ENCODE measurements around the gene CBX2.
"Not testable (repeated sequence)": the region's sequence is repeated elsewhere in the genome, so short reads cannot be mapped to it uniquely, and the experiment has no call there.

Gene CBX2

DNA sequence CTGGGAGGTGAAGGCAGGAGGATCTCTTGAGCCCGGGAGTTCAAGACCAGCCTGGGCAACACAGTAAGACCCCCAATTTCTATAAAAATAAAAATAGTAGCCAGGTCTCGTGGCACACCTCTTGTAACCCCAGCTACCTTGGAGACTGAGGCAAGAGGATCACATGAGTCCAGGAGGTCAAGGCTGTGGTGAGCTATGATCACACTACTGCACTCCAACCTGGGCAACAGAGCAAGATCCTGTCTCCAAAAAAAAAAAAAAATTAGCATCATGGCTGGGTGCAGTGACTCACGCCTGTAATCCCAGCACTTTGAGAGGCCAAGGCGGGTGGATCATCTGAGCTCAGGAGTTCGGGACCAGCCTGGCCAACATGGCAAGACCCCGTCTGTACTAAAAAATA, 6.7 kb upstream of the CBX2 start:
- H3K4me1 ChIP-seq (ENCODE audit: low read depth, poor library complexity, severe bottlenecking): no peaks in the 10 kb centered on the region
- H2AFZ ChIP-seq (ENCODE audit: low read depth): no peak overlapping the region
- H3K27me3 ChIP-seq (ENCODE audit: insufficient read depth, low read depth): peaks cover 97% of the 10 kb centered on the region
- H3K9ac ChIP-seq: no peak overlapping the region
- TF ChIP-seq, protein P1, sequence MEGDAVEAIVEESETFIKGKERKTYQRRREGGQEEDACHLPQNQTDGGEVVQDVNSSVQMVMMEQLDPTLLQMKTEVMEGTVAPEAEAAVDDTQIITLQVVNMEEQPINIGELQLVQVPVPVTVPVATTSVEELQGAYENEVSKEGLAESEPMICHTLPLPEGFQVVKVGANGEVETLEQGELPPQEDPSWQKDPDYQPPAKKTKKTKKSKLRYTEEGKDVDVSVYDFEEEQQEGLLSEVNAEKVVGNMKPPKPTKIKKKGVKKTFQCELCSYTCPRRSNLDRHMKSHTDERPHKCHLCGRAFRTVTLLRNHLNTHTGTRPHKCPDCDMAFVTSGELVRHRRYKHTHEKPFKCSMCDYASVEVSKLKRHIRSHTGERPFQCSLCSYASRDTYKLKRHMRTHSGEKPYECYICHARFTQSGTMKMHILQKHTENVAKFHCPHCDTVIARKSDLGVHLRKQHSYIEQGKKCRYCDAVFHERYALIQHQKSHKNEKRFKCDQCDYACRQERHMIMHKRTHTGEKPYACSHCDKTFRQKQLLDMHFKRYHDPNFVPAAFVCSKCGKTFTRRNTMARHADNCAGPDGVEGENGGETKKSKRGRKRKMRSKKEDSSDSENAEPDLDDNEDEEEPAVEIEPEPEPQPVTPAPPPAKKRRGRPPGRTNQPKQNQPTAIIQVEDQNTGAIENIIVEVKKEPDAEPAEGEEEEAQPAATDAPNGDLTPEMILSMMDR (conservative IDR thresholded peaks at IDR 0.05; ENCODE audit: low read depth, low read length): no peak
- H4K20me1 ChIP-seq (ENCODE audit: insufficient read depth): no peaks in the 10 kb centered on the region
- H3K27ac ChIP-seq: no peak overlapping the region
- H3K36me3 ChIP-seq (ENCODE audit: insufficient read depth): no peaks in the 10 kb centered on the region
- H3K4me3 ChIP-seq (IDR thresholded peaks at IDR 0.05; ENCODE audit: insufficient read depth, low read depth, low read length): no peak overlapping the region
- no peak overlapping the region for H3K4me2 ChIP-seq
- H3K79me2 ChIP-seq (ENCODE audit: insufficient read depth, low read depth): no peaks in the 10 kb centered on the region

GRCh38 chr17:79772726-79773125, 5.2 kb upstream of the CBX2 start:
- H3K9ac ChIP-seq; H3K4me1 ChIP-seq (ENCODE audit: low read depth, poor library complexity, severe bottlenecking): not testable (repeated sequence)

DNA sequence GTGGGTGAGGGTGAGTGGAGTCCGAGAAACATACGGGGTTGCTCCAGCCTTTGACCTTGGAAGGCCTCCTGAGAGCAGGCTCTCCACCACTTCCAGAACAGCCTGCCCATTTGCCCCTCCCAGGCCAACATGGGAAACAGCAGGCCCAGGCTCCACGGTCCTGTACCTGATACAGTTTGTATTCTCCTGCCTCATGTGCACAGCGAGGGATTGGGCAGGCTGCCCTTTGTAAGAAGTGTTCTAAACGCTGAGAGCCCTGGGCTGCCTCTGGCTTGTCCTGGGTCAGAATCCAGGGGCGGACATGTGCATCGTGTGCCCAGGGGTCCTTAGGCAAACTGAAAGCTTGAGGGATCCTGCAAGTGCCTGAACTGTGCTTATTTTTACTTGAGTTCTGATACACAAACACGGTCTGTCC, 3.4 kb upstream of the CBX2 start:
- peaks cover 15% of the 10 kb centered on the region for H3K4me1 ChIP-seq (ENCODE audit: low read depth, poor library complexity, severe bottlenecking)
- H2AFZ ChIP-seq (ENCODE audit: low read depth): no peak overlapping the region
- TF ChIP-seq, protein P1 (conservative IDR thresholded peaks at IDR 0.05; ENCODE audit: low read depth, low read length): no peak
- H3K36me3 ChIP-seq (ENCODE audit: insufficient read depth): no peaks in the 10 kb centered on the region
- no peak overlapping the region for H3K27ac ChIP-seq
- H3K9ac ChIP-seq: no peak overlapping the region
- 0 out of 2 replicates have a peak, but pooled peaks cover 5% of the 10 kb centered on the region for H3K79me2 ChIP-seq (ENCODE audit: insufficient read depth, low read depth)
- H3K27me3 ChIP-seq (ENCODE audit: insufficient read depth, low read depth): peaks cover 77% of the 10 kb centered on the region
- H3K4me2 ChIP-seq: no peak overlapping the region
- H4K20me1 ChIP-seq (ENCODE audit: insufficient read depth): no peaks in the 10 kb centered on the region
- H3K4me3 ChIP-seq (IDR thresholded peaks at IDR 0.05; ENCODE audit: insufficient read depth, low read depth, low read length): no peak overlapping the region

More at GRCh38 chr17:79772726-79773125, 5.2 kb upstream of the CBX2 start:
- H2AFZ ChIP-seq (ENCODE audit: low read depth); H4K20me1 ChIP-seq (ENCODE audit: insufficient read depth); H3K27ac ChIP-seq; H3K36me3 ChIP-seq (ENCODE audit: insufficient read depth); H3K79me2 ChIP-seq (ENCODE audit: insufficient read depth, low read depth); H3K4me2 ChIP-seq; H3K4me3 ChIP-seq (IDR thresholded peaks at IDR 0.05; ENCODE audit: insufficient read depth, low read depth, low read length): not testable (repeated sequence)
- H3K27me3 ChIP-seq (ENCODE audit: insufficient read depth, low read depth): peaks cover 96% of the 10 kb centered on the region

- TF ChIP-seq, protein P1 (conservative IDR thresholded peaks at IDR 0.05; ENCODE audit: low read depth, low read length): no peak
- H3K4me1 ChIP-seq (ENCODE audit: low read depth, poor library complexity, severe bottlenecking): peaks cover 24% of the 10 kb centered on the region
- H3K9ac ChIP-seq: no peak overlapping the region
- no peak overlapping the region for H3K4me3 ChIP-seq (IDR thresholded peaks at IDR 0.05; ENCODE audit: insufficient read depth, low read depth, low read length)
- H3K4me2 ChIP-seq: no peak overlapping the region
- H2AFZ ChIP-seq (ENCODE audit: low read depth): no peak overlapping the region
- H3K36me3 ChIP-seq (ENCODE audit: insufficient read depth): no peaks in the 10 kb centered on the region
- H3K79me2 ChIP-seq (ENCODE audit: insufficient read depth, low read depth): 0 out of 2 replicates have a peak, but pooled peaks cover 5% of the 10 kb centered on the region
- no peak overlapping the region for H3K27ac ChIP-seq
- H3K27me3 ChIP-seq (ENCODE audit: insufficient read depth, low read depth): peaks cover 67% of the 10 kb centered on the region
- H4K20me1 ChIP-seq (ENCODE audit: insufficient read depth): no peaks in the 10 kb centered on the region
These were observed 2.3 kb upstream of the CBX2 start for GRCh38 chr17:79775632-79776031.

DNA sequence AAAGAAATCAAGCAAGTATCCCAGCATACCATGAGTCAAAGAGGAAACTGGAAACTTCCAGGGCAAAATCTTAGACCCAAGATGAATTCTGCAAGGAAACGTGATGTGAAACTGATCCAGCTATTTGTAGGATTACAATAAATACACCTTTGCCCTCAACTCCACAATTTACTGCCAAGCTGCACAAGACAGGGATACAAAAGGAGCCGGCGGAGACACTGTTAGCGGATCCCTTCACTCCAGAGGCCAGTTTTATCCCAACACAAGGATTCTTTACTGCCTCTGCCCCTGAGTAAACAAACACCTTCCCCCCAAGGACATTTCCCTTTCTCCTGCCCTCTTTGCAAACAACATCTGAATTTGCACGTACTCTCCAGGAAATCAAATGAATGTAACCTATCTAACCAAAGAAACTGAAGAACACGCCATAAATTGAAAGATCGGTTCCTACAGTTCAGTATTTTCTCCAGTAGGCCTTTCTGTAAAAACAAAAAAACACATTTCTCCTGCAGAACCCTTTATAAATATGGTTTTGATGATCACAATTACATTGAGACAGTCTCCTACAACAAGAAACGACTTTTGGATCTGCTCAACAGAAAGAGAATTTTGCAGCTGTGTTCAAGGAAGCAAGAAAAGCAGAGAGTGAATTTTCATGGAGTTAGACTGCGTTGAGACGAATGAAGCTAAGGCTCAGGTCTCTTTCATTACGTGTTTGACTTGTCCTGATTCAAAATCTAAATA, 1.4 kb upstream of the CBX2 start:
- Histone ChIP-seq H3K9ac (no peak overlapping the region), H3K36me3 (ENCODE audit: insufficient read depth) (no peaks in the 10 kb centered on the region), H3K4me1 (ENCODE audit: low read depth, poor library complexity, severe bottlenecking) (peaks cover 24% of the 10 kb centered on the region), H3K79me2 (ENCODE audit: insufficient read depth, low read depth) (0 out of 2 replicates have a peak, but pooled peaks cover 5% of the 10 kb centered on the region), H2AFZ (ENCODE audit: low read depth) (no peak overlapping the region), H3K27ac (no peak overlapping the region), H4K20me1 (ENCODE audit: insufficient read depth) (no peaks in the 10 kb centered on the region), H3K4me3 (IDR thresholded peaks at IDR 0.05; ENCODE audit: insufficient read depth, low read depth, low read length) (no peak overlapping the region), H3K4me2 (no peak overlapping the region), H3K27me3 (ENCODE audit: insufficient read depth, low read depth) (peaks cover 59% of the 10 kb centered on the region)
- TF ChIP-seq, protein P1 (conservative IDR thresholded peaks at IDR 0.05; ENCODE audit: low read depth, low read length): no peak
